Measurements from ENCODE around the gene CNTNAP1.

GRCh38 chr17:42686520-42687128 lies 4.3 kb downstream of the CNTNAP1 start:
- TF ChIP-seq CTCF (IDR thresholded peaks at IDR 0.05) = no peak
- no peak for TF ChIP-seq POLR2A (IDR thresholded peaks at IDR 0.05)
